ENCODE data around the gene TNPO1.
A peak's percentile ranks its signal among the peaks of the same experiment; 100 is the strongest.
"Not testable (repeated sequence)": the region's sequence is repeated elsewhere in the genome, so short reads cannot be mapped to it uniquely, and the experiment has no call there.

Gene TNPO1

GRCh38 chr5:72934953-72935725 lies 118.7 kb downstream of the TNPO1 start:
- DNase-seq (ENCODE audit: low spot score) = not testable (repeated sequence)

GRCh38 chr5:72936893-72937292 lies 120.4 kb downstream of the TNPO1 start:
- DNase-seq (ENCODE audit: low spot score) = no peak

- no peak for DNase-seq (ENCODE audit: low spot score)
Observed at GRCh38 chr5:72937517-72938061, 121.1 kb downstream of the TNPO1 start.

GRCh38 chr5:72938206-72938605 lies 121.7 kb downstream of the TNPO1 start:
- DNase-seq (ENCODE audit: low spot score) = no peak

- no peak for DNase-seq (ENCODE audit: low spot score)
Observed at GRCh38 chr5:72940082-72940481, 123.6 kb downstream of the TNPO1 start.

GRCh38 chr5:72943307-72943706 lies 126.8 kb downstream of the TNPO1 start:
- DNase-seq (ENCODE audit: low spot score) = no peak

- no peak for DNase-seq (ENCODE audit: low spot score)
Observed at GRCh38 chr5:72947498-72947897, 131.0 kb downstream of the TNPO1 start.

GRCh38 chr5:72949481-72949880 lies 133.0 kb downstream of the TNPO1 start:
- DNase-seq (ENCODE audit: low spot score) = no peak

- DNase-seq (ENCODE audit: low spot score) = no peak
Observed at GRCh38 chr5:72951671-72952468, 135.4 kb downstream of the TNPO1 start.

GRCh38 chr5:72954389-72954788 lies 137.9 kb downstream of the TNPO1 start:
- DNase-seq (ENCODE audit: low spot score) = no peak

GRCh38 chr5:72955143-72955767 lies 138.8 kb downstream of the TNPO1 start:
- no peak for DNase-seq (ENCODE audit: low spot score)

GRCh38 chr5:72955768-72956323 lies 139.4 kb downstream of the TNPO1 start, which contains the start of gene FCHO2:
Gene FCHO2 (plus strand): TSS chr5:72956041. CDS start chr5:72956097, 56 bp downstream.
- DNase-seq (ENCODE audit: low spot score) = peak; percentile 98

GRCh38 chr5:72956324-72957140 lies 140.1 kb downstream of the TNPO1 start:
- peak; percentile 51 for DNase-seq (ENCODE audit: low spot score)

- no peak for DNase-seq (ENCODE audit: low spot score)
Observed at GRCh38 chr5:72957337-72957736, 140.9 kb downstream of the TNPO1 start.

- DNase-seq (ENCODE audit: low spot score) = no peak
Observed at GRCh38 chr5:72959257-72959656, 142.8 kb downstream of the TNPO1 start.

Measured in putamen (tissue), 1 donor.